AG09309 (cell line): ENCODE data around the gene HADHA.

Source experiments
- DNase-seq: peaks from one replicate; pipeline ENCODE4 v3.0.0-alpha.2; 2010; ENCODE audit warnings: low read depth
- H3K4me3 ChIP-seq: 2 replicates; pipeline ENCODE4 v1.5.1; 2011; ENCODE audit warnings: mild to moderate bottlenecking, low read depth, low read length, moderate library complexity; ENCODE audit not compliant: control insufficient read depth
- CTCF ChIP-seq: IDR thresholded peaks from 2 replicates; pipeline ENCODE4 v1.5.1; 2011; ENCODE audit warnings: mild to moderate bottlenecking, low read depth, low read length, inconsistent platforms; ENCODE audit not compliant: insufficient read depth, control insufficient read depth; ENCODE audit errors: missing control alignments

Gene HADHA

DNA sequence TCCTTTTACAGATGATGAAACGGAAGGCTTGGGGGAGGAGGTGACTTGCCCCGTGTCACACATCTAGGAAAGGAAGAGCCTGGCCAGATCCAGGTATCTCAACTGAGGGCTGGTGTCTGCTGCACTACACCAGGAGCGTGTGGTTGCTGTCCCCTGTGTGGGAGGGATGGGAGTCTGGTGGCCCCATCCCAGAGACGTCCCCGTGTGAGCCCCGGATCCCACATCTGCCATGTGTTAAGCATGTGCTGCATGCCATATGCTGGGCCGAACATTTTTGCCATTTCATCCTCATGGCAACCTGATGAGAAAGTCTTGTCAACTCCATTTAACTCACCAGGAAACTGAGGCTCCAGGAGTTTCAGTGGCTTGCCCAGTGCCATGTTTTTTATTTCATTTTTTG lies 67.3 kb downstream of the HADHA start:
- no peak for TF ChIP-seq CTCF
- no peak for DNase-seq
- no peak overlapping the region for H3K4me3 ChIP-seq

DNA sequence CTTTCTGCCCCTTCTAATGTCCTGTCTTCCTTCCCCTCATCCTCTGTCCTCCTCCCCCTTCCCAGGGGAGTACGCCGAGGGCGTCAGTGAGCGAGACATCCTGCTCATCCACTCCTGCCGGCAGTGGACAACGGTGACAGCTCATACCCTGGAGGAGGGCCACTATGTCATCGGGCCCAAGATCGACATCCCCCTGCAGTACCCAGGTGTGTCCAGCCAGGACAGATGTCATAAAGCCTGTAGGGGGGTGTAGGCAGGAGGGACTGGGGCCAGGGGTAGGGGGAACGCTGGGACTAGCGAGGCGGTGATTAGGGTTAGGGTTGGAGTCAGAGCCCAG lies 68.2 kb downstream of the HADHA start:
- no peak for TF ChIP-seq CTCF
- DNase-seq, result no peak
- H3K4me3 ChIP-seq, result no peak overlapping the region

DNA sequence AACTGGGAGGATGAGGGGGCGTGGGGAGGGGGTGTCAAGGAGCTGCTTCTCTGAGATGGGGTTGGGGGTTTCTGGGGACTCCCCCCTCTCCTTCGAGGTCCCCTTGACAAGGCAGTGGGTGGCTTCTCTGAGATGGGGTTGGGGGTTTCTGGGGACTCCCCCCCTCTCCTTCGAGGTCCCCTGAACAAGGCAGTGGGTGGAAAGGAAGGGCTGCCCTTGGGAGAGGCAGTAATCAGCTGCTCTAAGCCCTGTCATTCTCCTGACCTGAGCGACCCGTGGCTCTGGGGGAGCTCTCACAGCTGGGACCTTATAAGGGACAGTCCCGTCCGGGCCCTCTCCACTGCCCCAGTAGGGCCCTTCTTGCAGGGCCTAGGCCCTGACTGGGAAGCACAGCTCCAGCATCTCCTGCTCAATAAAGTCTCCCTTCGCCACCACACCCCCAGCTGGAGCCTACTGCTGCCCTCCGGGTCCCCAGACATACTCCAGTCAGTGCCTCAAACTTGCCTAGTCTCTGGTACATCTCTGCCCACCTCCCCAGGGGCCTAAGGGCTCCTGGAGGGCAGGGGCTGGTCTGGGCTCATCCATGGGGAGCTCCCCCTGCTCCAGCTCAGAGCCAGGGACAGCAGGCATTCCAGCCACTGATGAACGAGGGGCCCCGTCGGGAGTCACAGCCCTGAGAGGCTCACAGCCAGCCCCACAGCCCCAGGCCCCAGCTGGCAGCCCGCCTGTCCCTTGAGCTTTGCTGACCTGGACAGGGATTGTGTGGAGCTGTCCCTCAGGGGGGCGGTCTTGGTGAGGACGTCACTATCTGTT lies 68.8 kb downstream of the HADHA start:
- H3K4me3 ChIP-seq, result no peak overlapping the region
- TF ChIP-seq CTCF, result no peak
- DNase-seq, result no peak

GRCh38 chr2:26174691-26175465 lies 69.6 kb downstream of the HADHA start:
- TF ChIP-seq CTCF, result no peak
- no peak overlapping the region for H3K4me3 ChIP-seq
- no peak for DNase-seq

- no peak for DNase-seq
- no peak overlapping the region for H3K4me3 ChIP-seq
These were observed 70.5 kb downstream of the HADHA start for GRCh38 chr2:26173776-26174482.

More at GRCh38 chr2:26173776-26174482, 70.5 kb downstream of the HADHA start:
- no peak for TF ChIP-seq CTCF
